PC-9 (cell line): Measurements from ENCODE around the gene CGB7. TPM values are rescaled to one million over a fixed set of nuclear protein-coding genes. Genes with fewer than 3 reads are reported as not detected.

ENCODE experiments used
- BruUV-seq: library from RNA; stranded (reverse); fragments of 400-500 nt; replicated peaks from 2 replicates; lab custom pipeline; 2021; lab: Mats Ljungman, UMichigan
- CTCF ChIA-PET: fragments of 300-600 bp; sonication (Branson Sonifier 250); formaldehyde crosslinking; loops from one replicate; lab custom pipeline; 2022; ENCODE audit warnings: antibody characterized with exemption; lab: Charles Lee
- POLR2A ChIA-PET: fragments of 300-600 bp; sonication (Branson Sonifier 250); formaldehyde crosslinking; loops from one replicate; lab custom pipeline; 2022; ENCODE audit warnings: antibody characterized with exemption; ENCODE audit not compliant: unreplicated experiment; lab: Charles Lee
- DNase-seq, 2 experiments: peaks; one replicate each; pipeline versions ENCODE4 v3.0.0 to v3.0.0-alpha.2; 2015 to 2022; ENCODE audit warnings: mixed read lengths in 1 of 2
- H2AFZ ChIP-seq: fragments of 200-600 bp; sonication (generic); 2 replicates; pipeline ENCODE4 v1.8.1; 2017; ENCODE audit warnings: antibody characterized with exemption
- H3F3A ChIP-seq: fragments of 200-600 bp; sonication (generic); 2 replicates; pipeline ENCODE4 v1.8.1; 2017; ENCODE audit warnings: antibody characterized with exemption, mild to moderate bottlenecking, low read depth; ENCODE audit not compliant: insufficient read depth
- H3K27ac ChIP-seq: fragments of 200-600 bp; sonication (generic); 2 replicates; pipeline ENCODE4 v1.6.1; 2016; ENCODE audit warnings: mixed run types
- H3K27me3 ChIP-seq: fragments of 200-600 bp; sonication (generic); 2 replicates; pipeline ENCODE4 v1.6.1; 2016; ENCODE audit warnings: low read depth, mixed run types; ENCODE audit not compliant: insufficient read depth
- H3K36me3 ChIP-seq: fragments of 200-600 bp; sonication (generic); 2 replicates; pipeline ENCODE4 v1.6.1; 2016; ENCODE audit warnings: low read depth, mixed run types
- H3K4me1 ChIP-seq: fragments of 200-600 bp; sonication (generic); replicated peaks from 2 replicates; pipeline ENCODE4 v1.6.1; 2016; ENCODE audit warnings: mixed run types; ENCODE audit not compliant: insufficient read depth
- H3K4me2 ChIP-seq: fragments of 200-600 bp; sonication (generic); 2 replicates; pipeline ENCODE4 v1.6.1; 2017; ENCODE audit warnings: mixed run types
- H3K4me3 ChIP-seq: fragments of 200-600 bp; sonication (generic); 2 replicates; pipeline ENCODE4 v1.6.1; 2016; ENCODE audit warnings: mixed run types
- H3K79me2 ChIP-seq: fragments of 200-600 bp; sonication (generic); 2 replicates; pipeline ENCODE4 v1.6.1; 2017; ENCODE audit warnings: low read depth, mixed run types
- H3K9me2 ChIP-seq: fragments of 200-600 bp; sonication (generic); 2 replicates; pipeline ENCODE4 v1.8.1; 2017; ENCODE audit warnings: mild to moderate bottlenecking; ENCODE audit not compliant: insufficient read depth
- H3K9me3 ChIP-seq: fragments of 200-600 bp; sonication (generic); 2 replicates; pipeline ENCODE4 v1.8.1; 2016; ENCODE audit warnings: low read depth; ENCODE audit not compliant: insufficient read depth
- H4K20me1 ChIP-seq: fragments of 200-600 bp; sonication (generic); 2 replicates; pipeline ENCODE4 v1.8.1; 2017; ENCODE audit not compliant: insufficient read depth
- EZH2 ChIP-seq: fragments of 200-600 bp; sonication (generic); IDR thresholded peaks from 2 replicates; pipeline ENCODE4 v1.8.0; 2017; ENCODE audit warnings: antibody characterized with exemption, low read depth
- intact Hi-C: fragments of 100-400 bp; cut with micrococcal nuclease; formaldehyde crosslinking; loops from one replicate; pipeline ENCODE4 v1.10.0; 2022; ENCODE audit not compliant: unreplicated experiment
- total RNA-seq: library from RNA; stranded (reverse); gene quantifications from 2 replicates; pipeline ENCODE4 v1.2.3, GENCODE V29; 2021
- TF ChIP-seq, protein P1 (sequence below): fragments of 200-600 bp; sonication (generic); conservative IDR thresholded peaks from 2 replicates; pipeline ENCODE4 v1.6.1; 2017; ENCODE audit warnings: mixed run types, antibody characterized with exemption, mild to moderate bottlenecking, moderate library complexity

CGB7 gene
- total RNA-seq, 1 experiment from 2014 or later = 4.8 TPM

DNA sequence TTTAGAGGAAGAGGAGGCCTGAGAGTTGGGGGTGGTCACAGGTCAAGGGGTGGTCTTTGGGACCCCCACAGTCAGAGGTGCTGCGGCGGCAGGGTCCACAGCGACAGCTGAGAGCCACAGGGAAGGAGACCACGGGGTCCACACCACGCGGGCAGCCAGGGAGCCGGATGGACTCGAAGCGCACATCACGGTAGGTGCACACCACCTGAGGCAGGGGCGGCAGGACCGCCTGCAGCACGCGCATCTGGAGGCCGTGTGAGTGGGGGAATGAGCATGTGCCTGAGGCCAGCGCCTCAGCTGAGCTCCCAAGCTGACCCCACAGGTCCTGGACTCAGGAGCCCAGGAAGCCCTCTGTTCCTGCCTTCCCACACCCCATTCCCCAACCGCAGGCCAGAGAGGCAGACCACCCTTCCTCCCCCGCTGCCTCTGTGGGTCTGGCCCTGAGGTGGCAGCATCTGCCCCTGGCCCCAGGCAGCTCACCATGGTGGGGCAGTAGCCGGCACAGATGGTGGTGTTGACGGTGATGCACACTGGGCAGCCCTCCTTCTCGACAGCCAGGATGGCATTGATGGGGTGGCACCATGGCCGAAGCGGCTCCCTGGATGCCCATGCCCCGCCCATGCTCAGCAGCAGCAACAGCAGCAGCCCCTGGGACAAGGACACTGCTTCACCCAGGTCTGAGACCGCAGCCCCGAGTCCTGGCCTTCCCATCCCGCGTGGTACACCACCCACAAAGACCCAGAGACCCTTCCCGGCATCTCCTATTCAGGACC, 41.3 kb downstream of the CGB7 start:
- Histone ChIP-seq H4K20me1 (no peaks in the 10 kb centered on the region), H2AFZ (no peak overlapping the region), H3K9me3 (no peaks in the 10 kb centered on the region), H3F3A (peaks cover 31% of the 10 kb centered on the region), H3K9me2 (no peaks in the 10 kb centered on the region), H3K4me1 (peaks cover 9% of the 10 kb centered on the region; the same call in 1 of the 2 replicates), H3K27ac (no peak overlapping the region), H3K4me2 (no peak overlapping the region), H3K4me3 (no peak overlapping the region), H3K27me3 (no peaks in the 10 kb centered on the region), H3K79me2 (no peaks in the 10 kb centered on the region), H3K36me3 (peaks cover 7% of the 10 kb centered on the region; the same call in 1 of the 2 replicates)
- intact Hi-C loops = loop anchor here (5.0 kb wide), 1 partner anchor 41 kb away; the partner anchor contains the start of gene CGB7
- ChIA-PET POLR2A (interaction anchor here (0.5 to 0.6 kb wide), 2 partner anchors 48 to 71 kb away, joined by 3 to 25 read pairs; no protein-coding TSS in a partner anchor), CTCF (no interaction called here)
- BruUV-seq = no TSS peak
- TF ChIP-seq EZH2 = no peak
- TF ChIP-seq, protein P1, sequence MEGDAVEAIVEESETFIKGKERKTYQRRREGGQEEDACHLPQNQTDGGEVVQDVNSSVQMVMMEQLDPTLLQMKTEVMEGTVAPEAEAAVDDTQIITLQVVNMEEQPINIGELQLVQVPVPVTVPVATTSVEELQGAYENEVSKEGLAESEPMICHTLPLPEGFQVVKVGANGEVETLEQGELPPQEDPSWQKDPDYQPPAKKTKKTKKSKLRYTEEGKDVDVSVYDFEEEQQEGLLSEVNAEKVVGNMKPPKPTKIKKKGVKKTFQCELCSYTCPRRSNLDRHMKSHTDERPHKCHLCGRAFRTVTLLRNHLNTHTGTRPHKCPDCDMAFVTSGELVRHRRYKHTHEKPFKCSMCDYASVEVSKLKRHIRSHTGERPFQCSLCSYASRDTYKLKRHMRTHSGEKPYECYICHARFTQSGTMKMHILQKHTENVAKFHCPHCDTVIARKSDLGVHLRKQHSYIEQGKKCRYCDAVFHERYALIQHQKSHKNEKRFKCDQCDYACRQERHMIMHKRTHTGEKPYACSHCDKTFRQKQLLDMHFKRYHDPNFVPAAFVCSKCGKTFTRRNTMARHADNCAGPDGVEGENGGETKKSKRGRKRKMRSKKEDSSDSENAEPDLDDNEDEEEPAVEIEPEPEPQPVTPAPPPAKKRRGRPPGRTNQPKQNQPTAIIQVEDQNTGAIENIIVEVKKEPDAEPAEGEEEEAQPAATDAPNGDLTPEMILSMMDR = no peak
- DNase-seq = no peak

DNA sequence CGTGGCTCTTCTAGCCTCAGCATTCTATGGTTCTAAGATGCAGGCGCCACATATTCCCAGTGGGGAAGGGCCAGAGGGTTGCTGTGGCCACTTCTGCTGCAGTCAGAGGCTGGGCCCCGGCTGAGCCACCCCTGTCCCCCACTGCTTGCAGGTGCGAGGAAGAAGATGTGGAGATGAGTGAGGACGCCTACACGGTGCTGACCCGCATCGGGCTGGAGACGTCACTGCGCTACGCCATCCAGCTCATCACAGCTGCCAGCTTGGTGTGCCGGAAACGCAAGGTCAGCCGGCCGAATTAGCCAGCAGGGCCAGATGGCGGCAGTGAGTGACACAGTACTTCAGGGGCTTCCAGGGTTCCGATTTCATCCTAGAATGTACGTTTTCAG, 42.7 kb downstream of the CGB7 start:
- Histone ChIP-seq H3F3A (peaks cover 20% of the 10 kb centered on the region), H4K20me1 (peaks cover 4% of the 10 kb centered on the region; the same call in 1 of the 2 replicates), H3K9me2 (no peaks in the 10 kb centered on the region), H2AFZ (no peak overlapping the region), H3K9me3 (no peaks in the 10 kb centered on the region), H3K4me3 (no peak overlapping the region), H3K27ac (no peak overlapping the region), H3K36me3 (peaks cover 7% of the 10 kb centered on the region; the same call in 1 of the 2 replicates), H3K4me2 (no peak overlapping the region), H3K79me2 (no peaks in the 10 kb centered on the region), H3K4me1 (peaks cover 9% of the 10 kb centered on the region; the same call in 1 of the 2 replicates), H3K27me3 (no peaks in the 10 kb centered on the region)
- CTCF ChIA-PET = no interaction called here
- intact Hi-C loops = loop anchor here (5.0 kb wide), 1 partner anchor 42 kb away; the partner anchor contains the start of gene CGB7
- TF ChIP-seq, protein P1 = no peak
- no peak for TF ChIP-seq EZH2
- no peak for DNase-seq
- POLR2A ChIA-PET = no interaction called here
- no TSS peak for BruUV-seq

DNA sequence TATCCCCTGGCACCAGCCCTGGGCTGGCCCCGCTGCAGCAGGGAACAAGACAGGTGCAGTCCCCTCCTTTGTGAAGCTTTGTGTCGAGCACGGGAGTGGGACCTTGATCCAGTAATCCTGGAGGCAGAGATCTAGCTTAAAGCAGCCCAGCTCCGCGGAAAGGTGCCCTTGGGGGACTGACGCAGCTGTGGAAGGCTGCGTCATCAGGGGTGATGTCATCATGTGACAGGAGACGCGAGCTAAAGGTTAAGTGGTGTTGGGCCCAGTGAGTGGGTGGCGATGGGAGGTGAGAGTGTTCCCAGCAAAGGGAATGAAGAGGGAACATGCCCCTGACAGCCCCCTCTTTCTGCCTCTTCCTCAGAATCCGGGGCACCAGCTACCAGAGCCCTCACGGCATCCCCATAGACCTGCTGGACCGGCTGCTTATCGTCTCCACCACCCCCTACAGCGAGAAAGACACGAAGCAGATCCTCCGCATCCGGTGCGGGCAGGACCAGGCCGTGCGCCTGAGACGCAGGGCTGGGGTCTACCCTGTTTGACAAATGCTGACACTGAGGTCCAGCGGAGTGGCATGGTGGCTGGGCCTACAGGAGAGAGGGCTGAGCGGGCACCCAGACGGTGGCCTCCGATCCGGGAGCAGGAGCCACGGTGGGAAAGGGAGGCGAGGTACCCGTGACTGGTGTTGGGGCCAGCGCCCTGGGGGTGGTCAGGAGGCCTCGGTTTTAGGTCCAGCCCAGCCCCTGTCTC, 43.3 kb downstream of the CGB7 start:
- intact Hi-C loops = no loop called here
- Histone ChIP-seq H2AFZ (no peak overlapping the region), H3K4me1 (peaks cover 9% of the 10 kb centered on the region; the same call in 1 of the 2 replicates), H3K4me2 (no peak overlapping the region), H4K20me1 (peaks cover 8% of the 10 kb centered on the region; the same call in 1 of the 2 replicates), H3K79me2 (no peaks in the 10 kb centered on the region), H3K27me3 (no peaks in the 10 kb centered on the region), H3K9me3 (no peaks in the 10 kb centered on the region), H3K36me3 (peaks cover 7% of the 10 kb centered on the region; the same call in 1 of the 2 replicates), H3K27ac (no peak overlapping the region), H3K9me2 (no peaks in the 10 kb centered on the region), H3F3A (peaks cover 20% of the 10 kb centered on the region), H3K4me3 (no peak overlapping the region)
- no peak for DNase-seq
- no TSS peak for BruUV-seq
- POLR2A ChIA-PET = interaction anchor here (0.6 kb wide), 1 partner anchor 10 kb away, joined by 3 read pairs; no protein-coding TSS in a partner anchor
- no peak for TF ChIP-seq EZH2
- TF ChIP-seq, protein P1 = no peak
- CTCF ChIA-PET = no interaction called here
